IPS DF 4.7 (cell line): Measurements from ENCODE around the gene MT1G.
"Not testable (repeated sequence)": the region's sequence is repeated elsewhere in the genome, so short reads cannot be mapped to it uniquely, and the experiment has no call there.

Experiments used
- DNase-seq: peaks from one replicate; pipeline ENCODE4 v3.0.0-alpha.2; 2013; ENCODE audit warnings: low spot score; ENCODE audit errors: extremely low read depth

Gene MT1G

DNA sequence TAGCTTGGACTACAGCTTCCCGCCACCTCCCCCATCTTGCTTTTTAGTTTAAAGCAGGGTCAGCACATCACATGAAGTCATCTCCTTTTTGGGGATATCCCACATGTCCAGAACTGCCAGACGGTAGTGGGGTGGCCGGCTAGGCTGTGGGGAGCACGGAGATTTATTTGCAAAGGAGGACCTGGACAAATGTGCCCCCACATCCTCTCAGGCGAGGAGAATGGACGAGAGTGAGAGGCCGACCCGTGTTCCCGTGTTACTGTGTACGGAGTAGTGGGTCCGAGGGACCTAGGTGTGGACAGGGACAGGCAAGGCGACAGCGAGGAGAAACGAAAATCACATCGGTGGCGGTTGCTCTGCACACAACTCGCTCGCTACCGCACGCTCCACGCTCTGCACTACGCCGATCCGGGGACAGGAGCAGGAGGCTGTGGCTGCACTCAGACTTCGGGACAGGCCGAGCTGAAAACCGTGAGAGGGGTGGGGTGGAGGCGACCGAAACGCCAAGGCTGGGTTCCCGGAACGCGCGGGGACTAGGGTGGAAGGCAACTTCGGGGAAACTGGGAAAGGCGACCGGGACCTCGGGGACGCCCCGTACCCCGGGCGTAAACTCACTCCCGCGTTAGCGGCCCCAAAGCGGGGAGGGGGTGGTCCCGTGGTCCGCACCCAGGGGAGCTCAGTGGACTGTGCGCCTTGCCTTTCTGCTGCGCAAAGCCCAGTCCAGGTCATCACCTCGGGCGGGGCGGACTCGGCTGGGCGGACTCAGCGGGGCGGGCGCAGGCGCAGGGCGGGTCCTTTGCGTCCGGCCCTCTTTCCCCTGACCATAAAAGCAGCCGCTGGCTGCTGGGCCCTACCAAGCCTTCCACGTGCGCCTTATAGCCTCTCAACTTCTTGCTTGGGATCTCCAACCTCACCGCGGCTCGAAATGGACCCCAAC lies 29.8 kb downstream of the MT1G start, which contains the start of gene MT1A:
Gene MT1A (plus strand): TSS at position 853 of the 937 bp plus-strand sequence. CDS start 73 bp downstream, at position 926.
- no peak for DNase-seq

DNA sequence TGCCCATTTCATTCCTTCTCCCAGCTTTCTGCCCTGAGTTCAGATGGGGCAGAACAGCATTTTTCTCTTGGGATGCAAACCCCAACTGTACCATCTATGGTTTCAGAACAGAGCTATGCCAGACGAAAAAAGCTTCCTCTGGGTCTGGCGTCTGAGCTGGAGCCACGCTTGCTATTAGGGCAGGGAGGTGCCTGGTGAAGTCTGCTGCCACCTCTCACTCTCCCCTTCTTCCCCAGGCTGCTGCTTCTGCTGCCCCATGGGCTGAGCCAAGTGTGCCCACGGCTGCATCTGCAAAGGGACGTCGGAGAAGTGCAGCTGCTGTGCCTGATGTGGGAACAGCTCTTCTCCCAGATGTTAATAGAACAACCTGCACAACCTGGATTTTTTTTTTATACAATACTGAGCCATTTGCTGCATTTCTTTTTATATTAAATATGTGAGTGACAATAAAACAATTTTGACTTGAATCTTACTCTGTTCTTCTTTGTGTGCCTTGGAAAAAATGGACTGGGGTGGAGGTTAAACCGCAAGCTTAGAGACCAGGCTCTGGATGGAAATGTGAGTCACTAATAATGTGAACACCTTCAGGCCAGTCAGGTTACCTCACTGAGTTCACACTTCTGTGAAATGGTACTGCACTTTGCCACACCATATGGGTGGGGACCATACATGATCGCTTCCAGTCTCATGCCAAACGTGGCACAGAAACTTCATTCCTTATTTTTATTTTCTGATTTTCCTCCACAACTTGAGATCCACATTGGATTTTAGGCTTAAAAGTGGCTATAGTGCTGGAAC lies 31.1 kb downstream of the MT1G start:
- no peak for DNase-seq

DNA sequence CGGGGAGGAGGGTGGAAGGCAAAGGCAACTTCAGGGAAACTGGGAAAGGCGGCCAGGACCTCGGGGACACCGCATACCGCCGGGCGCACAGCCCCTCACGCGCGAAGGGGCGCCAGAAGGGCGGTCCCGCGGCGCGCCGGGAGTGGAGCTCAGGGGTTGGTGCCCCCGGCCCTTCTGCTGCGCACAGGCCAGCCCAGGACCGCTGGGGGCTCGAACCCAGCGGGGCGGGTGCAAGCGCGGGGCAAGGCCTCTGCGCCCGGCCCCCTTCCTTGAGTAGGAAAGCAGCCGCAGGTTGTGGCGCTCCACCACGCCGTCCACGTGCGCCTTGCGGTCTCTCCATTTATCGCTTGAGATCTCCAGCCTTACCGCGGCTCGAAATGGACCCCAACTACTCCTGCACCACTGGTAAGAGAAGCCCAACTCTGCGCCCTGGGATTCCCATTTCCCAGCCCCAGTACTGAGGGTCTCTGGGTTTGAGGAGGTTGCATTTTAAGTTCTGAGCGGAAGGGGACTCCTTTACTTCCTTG lies 32.4 kb downstream of the MT1G start:
- DNase-seq: no peak

DNA sequence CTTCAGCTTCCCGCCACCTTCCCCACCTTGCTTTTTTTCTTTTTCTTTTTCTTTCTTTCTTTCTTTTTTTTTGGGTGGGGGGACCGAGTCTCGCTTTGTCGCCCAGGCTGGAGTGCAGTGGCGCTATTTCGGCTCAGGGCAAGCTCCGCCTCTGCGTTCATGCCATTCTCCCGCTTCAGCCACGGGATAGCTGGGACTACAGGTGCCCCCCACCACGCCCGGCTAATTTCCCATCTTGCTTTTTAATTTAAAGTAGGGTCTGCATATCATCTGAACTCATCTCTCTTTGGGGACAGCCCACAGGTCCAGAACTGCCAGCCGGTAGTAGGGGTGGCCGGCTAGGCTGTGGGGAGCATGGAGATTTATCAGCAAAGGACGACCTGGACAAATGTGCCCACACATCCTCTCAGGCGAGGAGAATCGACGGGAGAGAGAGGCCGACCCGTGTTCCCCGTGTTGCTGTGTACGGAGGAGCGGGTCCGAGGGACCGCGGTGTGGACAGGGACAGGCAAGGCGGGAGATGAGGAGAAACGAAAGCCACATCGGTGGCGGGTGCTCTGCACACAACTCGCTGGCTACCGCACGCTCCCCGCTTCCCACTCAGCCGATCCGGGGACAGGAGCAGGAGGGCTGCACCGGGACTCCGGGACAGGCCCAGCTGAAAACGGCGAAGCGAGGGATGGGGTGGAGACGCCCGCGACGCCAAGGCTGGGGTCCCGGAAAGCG lies 33.0 kb downstream of the MT1G start:
- DNase-seq: no peak

DNA sequence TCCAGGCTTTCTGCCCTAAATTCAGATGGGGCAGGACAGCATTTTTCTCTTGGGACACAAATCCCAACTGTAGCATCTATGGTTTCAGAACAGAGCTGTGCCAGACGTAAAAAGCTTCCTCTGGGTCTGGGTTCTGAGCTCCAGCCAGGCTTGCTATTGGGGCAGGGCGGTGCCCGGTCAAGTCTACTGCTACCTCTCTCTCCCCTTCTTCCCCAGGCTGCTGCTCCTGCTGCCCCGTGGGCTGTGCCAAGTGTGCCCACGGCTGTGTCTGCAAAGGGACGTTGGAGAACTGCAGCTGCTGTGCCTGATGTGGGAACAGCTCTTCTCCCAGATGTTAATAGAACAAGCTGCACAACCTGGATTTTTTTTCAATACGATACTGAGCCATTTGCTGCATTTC lies 34.3 kb downstream of the MT1G start:
- no peak for DNase-seq

DNA sequence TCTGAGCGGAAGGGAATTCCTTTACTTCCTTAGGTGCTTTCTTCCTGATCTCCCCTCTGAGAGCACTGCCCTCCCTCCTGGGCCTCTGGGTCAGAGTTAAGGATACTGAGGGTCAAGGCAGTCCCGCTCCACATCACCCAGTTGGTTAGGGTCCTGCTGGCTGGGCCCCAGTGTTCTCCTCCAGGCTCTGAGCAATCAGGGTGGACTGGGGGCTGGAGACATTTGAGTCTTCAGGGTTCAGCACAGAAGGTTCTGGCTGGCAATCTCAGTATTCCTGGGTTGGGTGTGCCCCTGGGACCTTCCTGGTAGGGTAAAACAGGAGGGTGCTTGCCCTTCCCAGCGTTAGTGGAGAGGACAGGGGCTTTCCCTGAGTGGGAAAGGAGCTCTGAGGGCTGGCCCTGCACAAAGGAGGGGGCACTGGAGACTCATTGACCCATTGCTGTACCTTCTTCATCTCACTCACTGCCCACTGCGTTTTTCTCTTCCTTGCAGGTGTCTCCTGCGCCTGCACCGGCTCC lies 35.0 kb downstream of the MT1G start:
- DNase-seq: no peak

DNA sequence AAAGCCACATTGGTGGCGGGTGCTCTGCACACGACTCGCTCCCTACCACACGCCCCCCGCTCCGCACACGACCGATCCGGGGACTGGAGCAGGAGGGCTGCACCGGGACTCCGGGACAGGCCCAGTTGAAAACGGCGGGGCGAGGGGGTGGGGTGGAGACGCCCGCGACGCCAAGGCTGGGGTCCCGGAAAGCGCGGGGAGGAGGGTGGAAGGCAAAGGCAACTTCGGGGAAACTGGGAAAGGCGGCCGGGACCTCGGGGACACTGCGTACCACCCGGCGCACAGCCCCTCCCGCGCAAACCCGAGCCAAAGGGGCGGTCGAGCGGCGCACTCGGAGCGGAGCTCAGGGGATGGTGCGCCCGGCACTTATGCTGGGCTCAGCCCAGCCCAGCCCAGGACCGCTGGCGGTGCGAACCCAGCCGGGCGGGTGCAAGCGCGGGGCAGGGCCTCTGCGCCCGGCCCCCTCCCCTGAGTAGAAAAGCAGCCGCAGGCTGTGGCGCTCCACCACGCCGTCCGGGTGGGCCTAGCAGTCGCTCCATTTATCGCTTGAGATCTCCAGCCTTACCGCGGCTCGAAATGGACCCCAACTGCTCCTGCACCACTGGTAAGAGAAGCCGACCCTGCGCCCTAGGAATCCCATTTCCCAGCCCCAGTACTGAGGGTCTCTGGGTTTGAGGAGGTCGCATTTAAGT lies 35.6 kb downstream of the MT1G start, which contains the start of gene MT1M:
Gene MT1M (plus strand): TSS at position 504 of the 692 bp plus-strand sequence. CDS start 73 bp downstream, at position 577.
- no peak for DNase-seq

DNA sequence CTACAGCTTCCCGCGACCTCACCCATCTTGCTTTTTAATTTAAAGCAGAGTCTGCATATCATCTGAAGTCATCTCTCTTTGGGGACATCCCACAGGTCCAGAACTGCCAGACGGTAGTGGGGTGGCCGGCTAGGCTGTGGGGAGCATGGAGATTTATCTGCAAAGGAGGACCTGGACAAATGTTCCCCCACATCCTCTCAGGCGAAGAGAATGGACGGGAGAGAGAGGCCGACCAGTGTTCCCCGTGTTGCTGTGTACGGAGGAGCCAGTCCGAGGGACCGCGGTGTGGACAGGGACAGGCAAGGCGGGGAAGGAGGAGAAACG lies 36.1 kb downstream of the MT1G start:
- no peak for DNase-seq

DNA sequence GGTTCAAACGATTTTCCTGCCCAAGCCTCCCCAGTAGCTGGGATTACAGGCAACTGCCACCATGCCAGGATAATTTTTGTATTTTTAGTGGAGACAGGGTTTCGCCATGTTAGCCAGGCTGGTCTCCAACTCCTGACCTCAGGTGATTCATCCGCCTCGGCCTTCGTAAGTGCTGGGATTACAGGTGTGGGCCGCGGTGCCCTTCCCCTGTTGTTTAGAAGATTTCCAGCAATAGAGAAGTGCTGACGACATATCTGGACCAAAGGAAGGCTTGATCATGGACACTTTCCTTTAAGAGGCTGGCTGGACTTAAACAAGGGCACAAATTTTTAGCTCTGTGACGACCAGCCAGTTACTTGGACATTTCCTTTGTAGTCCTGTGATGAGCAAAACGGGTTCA lies 36.7 kb downstream of the MT1G start:
- DNase-seq: no peak

DNA sequence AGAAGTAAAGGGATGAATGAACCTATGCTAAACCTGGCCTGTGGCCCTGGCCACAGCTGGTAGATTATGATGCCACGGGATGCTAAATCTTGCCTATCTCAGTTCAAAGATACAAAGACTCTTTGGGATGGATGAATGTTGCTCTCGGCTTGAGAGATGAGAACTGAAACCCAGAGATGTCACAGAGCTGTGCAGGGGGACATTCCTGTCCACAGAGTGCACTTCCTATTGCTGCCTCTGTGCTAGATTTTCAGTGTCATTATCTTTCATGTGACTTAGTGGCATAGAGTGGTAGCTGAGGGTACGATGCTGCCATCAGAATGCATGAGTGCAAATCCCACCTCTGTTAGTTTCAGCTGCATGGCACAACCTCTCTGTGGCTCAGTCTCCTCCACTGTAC lies 37.7 kb downstream of the MT1G start:
- DNase-seq: no peak

DNA sequence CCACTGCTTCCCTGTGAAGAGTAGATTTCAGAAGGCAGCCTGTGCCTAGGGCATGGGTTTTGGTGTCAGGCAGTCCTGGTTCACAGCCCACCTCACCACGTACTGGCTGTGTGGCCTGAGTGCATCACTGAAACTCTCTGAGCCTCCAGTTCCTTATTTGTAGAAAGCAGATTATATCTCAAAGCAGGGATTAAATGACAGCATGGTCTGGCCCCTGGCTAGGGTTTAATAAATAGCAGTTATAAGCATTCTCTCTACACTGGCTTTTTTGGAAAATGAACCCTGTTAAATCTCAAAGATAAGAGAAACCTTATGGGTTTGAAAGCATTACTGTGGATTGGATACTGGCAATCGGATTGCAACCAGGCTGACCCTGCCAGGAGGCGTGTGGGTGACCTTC lies 38.3 kb downstream of the MT1G start:
- DNase-seq: no peak

DNA sequence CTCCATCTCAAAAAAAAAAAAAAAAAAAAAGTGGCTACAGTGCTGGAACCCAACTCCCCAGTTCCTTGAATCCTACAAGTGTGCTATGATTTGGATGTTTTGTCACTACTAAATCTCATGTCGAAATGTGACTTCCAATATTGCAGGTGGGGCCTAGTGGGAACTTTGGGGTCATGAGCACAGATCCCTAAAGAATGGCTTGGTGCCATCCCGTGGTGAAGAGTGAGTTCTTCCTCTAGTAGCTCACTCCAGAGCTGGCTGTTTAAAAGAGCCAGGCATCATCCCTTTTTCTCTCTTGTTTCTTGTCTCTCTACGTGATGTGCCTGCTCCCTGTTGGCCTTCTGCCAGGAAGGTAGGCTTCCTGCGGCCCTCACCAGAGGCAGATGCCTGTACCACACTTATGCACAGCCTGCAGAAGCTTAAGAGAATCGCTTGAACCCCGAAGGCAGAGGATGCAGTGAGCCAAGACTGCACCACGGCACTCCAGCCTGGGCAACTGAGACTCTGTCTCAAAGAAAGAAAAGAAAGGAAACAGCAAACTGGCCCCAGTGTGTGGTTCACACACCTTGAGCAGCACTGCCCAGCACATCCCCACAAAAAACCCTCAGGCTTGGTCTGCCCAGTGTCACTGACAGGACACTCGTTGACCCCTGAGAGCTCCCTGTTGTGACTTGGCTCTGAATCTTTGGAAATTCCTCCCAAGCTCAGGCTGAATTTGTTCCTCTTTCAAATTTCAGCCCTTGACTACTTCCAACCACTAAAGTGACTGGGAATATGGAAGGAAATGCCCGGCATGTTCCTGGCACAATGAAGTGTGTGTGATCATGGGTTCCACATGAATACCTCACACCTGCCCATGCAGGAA lies 39.1 kb downstream of the MT1G start:
- DNase-seq: no peak

DNA sequence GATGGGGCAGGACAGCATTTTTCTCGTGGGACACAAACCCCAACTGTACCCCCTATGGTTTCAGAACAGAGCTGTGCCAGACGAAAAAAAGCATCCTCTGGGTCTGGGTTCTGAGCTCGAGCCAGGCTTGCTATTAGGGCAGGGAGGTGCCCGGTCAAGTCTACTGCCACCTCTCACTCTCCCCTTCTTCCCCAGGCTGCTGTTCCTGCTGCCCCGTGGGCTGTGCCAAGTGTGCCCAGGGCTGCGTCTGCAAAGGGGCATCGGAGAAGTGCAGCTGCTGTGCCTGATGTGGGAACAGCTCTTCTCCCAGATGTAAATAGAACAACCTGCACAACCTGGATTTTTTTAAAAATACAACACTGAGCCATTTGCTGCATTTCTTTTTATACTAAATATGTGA lies 41.2 kb downstream of the MT1G start:
- DNase-seq: no peak

DNA sequence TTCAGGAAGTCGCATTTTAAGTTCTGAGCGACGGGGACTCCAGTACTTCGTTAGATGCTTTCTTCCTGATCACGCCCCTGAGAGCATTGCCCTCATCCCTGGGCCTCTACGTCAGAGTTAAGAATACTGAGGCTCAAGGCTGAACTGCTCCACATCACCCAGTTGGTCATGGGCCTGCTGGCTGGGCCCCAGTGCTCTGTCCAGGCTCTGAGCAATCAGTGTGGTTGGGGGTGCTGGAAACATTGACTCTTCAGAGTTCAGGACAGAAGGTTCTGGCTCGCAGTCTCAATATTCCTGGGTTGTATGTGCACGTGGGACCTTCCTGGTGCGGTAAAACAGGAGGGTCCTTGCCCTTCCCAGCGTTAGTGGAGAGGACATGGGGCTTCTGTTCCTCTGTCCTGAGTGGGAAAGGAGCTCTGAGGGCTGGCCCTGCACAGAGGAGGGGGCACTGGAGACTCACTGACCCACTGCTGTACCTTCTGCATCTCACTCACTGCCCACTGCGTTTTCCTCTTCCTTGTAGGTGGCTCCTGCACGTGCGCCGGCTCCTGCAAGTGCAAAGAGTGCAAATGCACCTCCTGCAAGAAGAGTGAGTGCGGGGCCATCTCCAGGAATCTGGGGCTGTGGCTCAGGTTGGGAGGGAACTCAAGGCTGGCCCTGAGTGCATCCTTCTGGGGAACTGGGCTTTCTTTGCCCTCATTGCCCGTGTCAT lies 41.8 kb downstream of the MT1G start:
- no peak for DNase-seq

DNA sequence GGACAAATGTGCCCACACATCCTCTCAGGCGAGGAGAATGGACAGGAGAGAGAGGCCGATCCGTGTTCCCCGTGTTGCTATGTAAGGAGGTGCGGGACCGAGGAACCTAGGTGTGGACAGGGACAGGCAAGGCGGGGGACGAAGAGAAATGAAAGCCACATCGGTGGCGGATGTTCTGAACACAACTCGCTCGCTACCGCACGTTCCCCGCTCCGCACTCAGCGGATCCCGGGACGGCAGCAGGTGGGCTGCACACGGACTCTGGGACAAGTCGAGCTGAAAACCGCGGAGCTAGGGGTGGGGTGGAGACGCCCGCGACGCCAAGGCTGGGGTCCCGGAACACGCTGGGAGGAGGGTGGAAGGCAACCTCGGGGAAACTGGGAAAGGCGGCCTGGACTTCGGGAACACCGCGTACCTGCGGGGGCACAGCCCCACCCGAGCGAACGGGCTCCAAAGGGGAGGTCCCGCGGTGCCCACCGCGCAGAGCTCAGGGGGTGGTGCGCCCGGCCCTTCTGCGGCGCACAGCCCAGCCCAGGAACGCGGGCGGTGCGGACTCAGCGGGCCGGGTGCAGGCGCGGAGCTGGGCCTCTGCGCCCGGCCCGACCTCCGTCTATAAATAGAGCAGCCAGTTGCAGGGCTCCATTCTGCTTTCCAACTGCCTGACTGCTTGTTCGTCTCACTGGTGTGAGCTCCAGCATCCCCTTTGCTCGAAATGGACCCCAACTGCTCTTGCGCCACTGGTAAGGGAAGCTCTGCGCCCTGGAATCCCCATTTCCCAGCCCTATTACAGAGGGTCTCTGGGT lies 42.5 kb downstream of the MT1G start, which contains the start of gene MT1E:
Gene MT1E (plus strand): TSS at position 642 of the 803 bp plus-strand sequence. CDS start 71 bp downstream, at position 713.
- no peak for DNase-seq

DNA sequence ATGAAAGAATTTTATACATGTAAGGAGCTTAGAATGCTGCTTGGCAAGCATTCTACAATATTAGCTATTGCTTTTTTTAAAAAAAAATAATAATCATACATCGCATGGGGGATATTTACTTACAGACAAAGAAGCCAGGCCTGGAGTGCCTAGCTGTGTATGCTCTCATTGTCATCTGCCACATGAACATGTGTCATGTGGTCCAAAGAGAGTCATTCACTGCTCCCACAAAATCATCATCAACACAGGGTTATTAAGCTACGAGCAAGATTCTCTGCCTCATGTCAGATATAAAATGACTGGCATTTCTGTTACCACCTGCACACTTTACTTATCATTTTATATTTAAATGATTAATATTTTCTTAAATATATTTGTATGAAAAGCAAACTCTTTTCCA lies 44.2 kb downstream of the MT1G start:
- no peak for DNase-seq

DNA sequence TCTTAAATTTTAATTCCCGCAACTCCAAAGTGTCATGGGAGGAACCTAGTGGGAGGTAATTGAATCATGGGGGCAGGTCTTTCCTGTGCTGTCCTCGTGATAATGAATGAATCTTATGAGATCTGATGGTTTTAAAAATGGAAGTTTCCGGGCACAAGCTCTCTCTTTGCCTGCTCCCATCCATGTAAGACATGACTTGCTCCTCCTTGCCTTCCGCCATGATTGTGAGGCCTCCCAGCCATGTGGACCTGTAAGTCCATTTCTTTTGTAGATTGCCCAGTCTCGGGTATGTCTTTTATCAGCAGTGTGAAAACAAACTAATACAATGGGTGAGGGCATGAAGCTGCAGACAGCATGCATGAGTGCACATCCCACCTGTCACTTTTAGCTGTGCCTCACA lies 44.7 kb downstream of the MT1G start:
- DNase-seq: not testable (repeated sequence)
